ENCODE measurements around the gene SLX4IP.

The SLX4IP gene

GRCh38 chr20:10521068-10521831 lies 86.1 kb downstream of the SLX4IP start:
- TF ChIP-seq CTCF (conservative IDR thresholded peaks at IDR 0.05; ENCODE audit: low read depth, low read length), result no peak
- peaks cover 3% of the 10 kb centered on the region for H3K4me1 ChIP-seq (ENCODE audit: low read depth, poor library complexity, severe bottlenecking)
- no peaks in the 10 kb centered on the region for H3K79me2 ChIP-seq (ENCODE audit: insufficient read depth, low read depth)
- H3K27ac ChIP-seq, result no peak overlapping the region
- H2AFZ ChIP-seq (ENCODE audit: low read depth), result no peak overlapping the region
- no peaks in the 10 kb centered on the region for H3K27me3 ChIP-seq (ENCODE audit: insufficient read depth, low read depth)
- H3K4me3 ChIP-seq (IDR thresholded peaks at IDR 0.05; ENCODE audit: insufficient read depth, low read depth, low read length), result no peak overlapping the region
- no peak overlapping the region for H3K4me2 ChIP-seq
- H4K20me1 ChIP-seq (ENCODE audit: insufficient read depth), result no peaks in the 10 kb centered on the region
- no peaks in the 10 kb centered on the region for H3K36me3 ChIP-seq (ENCODE audit: insufficient read depth)
- no peak overlapping the region for H3K9ac ChIP-seq

- Histone ChIP-seq H3K4me3 (IDR thresholded peaks at IDR 0.05; ENCODE audit: insufficient read depth, low read depth, low read length) (no peak overlapping the region), H2AFZ (ENCODE audit: low read depth) (no peak overlapping the region), H3K79me2 (ENCODE audit: insufficient read depth, low read depth) (no peaks in the 10 kb centered on the region), H3K4me1 (ENCODE audit: low read depth, poor library complexity, severe bottlenecking) (no peaks in the 10 kb centered on the region), H3K36me3 (ENCODE audit: insufficient read depth) (no peaks in the 10 kb centered on the region), H3K27me3 (ENCODE audit: insufficient read depth, low read depth) (no peaks in the 10 kb centered on the region), H3K9ac (no peak overlapping the region), H3K27ac (no peak overlapping the region), H4K20me1 (ENCODE audit: insufficient read depth) (no peaks in the 10 kb centered on the region), H3K4me2 (no peak overlapping the region)
- TF ChIP-seq CTCF (conservative IDR thresholded peaks at IDR 0.05; ENCODE audit: low read depth, low read length), result no peak
Measured at GRCh38 chr20:10521836-10522235, 86.7 kb downstream of the SLX4IP start.

- H2AFZ ChIP-seq (ENCODE audit: low read depth), result no peak overlapping the region
- H3K9ac ChIP-seq, result no peak overlapping the region
- H3K4me2 ChIP-seq, result no peak overlapping the region
- H3K79me2 ChIP-seq (ENCODE audit: insufficient read depth, low read depth), result no peaks in the 10 kb centered on the region
- no peak for TF ChIP-seq CTCF (conservative IDR thresholded peaks at IDR 0.05; ENCODE audit: low read depth, low read length)
- no peak overlapping the region for H3K27ac ChIP-seq
- no peaks in the 10 kb centered on the region for H3K27me3 ChIP-seq (ENCODE audit: insufficient read depth, low read depth)
- H3K4me1 ChIP-seq (ENCODE audit: low read depth, poor library complexity, severe bottlenecking), result no peaks in the 10 kb centered on the region
- H3K36me3 ChIP-seq (ENCODE audit: insufficient read depth), result no peaks in the 10 kb centered on the region
- no peaks in the 10 kb centered on the region for H4K20me1 ChIP-seq (ENCODE audit: insufficient read depth)
- no peak overlapping the region for H3K4me3 ChIP-seq (IDR thresholded peaks at IDR 0.05; ENCODE audit: insufficient read depth, low read depth, low read length)
Measured at GRCh38 chr20:10522328-10522727, 87.2 kb downstream of the SLX4IP start.

- TF ChIP-seq CTCF (conservative IDR thresholded peaks at IDR 0.05; ENCODE audit: low read depth, low read length), result no peak
- Histone ChIP-seq H3K9ac (no peak overlapping the region), H3K79me2 (ENCODE audit: insufficient read depth, low read depth) (no peaks in the 10 kb centered on the region), H4K20me1 (ENCODE audit: insufficient read depth) (no peaks in the 10 kb centered on the region), H3K4me3 (IDR thresholded peaks at IDR 0.05; ENCODE audit: insufficient read depth, low read depth, low read length) (no peak overlapping the region), H3K27ac (no peak overlapping the region), H3K36me3 (ENCODE audit: insufficient read depth) (no peaks in the 10 kb centered on the region), H3K4me1 (ENCODE audit: low read depth, poor library complexity, severe bottlenecking) (no peaks in the 10 kb centered on the region), H3K27me3 (ENCODE audit: insufficient read depth, low read depth) (no peaks in the 10 kb centered on the region), H3K4me2 (no peak overlapping the region), H2AFZ (ENCODE audit: low read depth) (no peak overlapping the region)
Measured at GRCh38 chr20:10523443-10523842, 88.3 kb downstream of the SLX4IP start.

Measured in KMS-11 (cell line).